Stimulated activated CD4-positive, alpha-beta T cell treated with anti-CD3 and anti-CD28 coated beads, Interleukin-1b, Interleukin-23, amount 100 ng/mL, for 24 hours (primary cell): ENCODE results near the gene DENND1C.

Source experiments
- DNase-seq, 4 experiments: peaks; one replicate each; pipeline ENCODE4 v3.0.0-alpha.2; 2020; ENCODE audit warnings: low read depth in 4 of 4, low spot score in 1 of 4

The DENND1C gene

DNA sequence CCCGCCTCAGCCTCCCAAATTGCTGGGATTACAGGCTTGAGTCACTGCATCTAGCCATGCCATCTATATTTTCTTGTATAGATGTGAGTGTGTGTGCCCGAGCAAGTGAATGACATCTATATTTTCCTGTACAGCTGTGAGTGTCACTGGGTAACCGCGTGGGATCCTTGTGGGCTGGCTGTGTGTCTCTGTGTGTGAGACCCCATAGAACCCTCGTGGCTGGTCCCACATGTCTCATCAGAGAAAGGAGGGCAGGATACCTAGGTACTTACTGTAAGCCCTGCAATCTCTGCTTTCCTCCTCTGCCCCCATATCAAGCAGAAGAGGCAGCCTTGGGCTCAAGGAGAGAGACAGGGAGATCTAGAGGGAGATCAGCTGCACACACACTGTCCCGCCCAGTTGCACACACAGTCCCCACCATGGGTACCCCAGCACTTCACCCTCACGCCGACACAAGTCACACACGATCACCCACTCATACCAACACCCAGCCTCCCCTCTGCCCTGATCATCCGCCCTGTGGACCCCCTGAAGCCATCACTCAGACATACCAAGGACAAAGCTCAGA, 655 bp downstream of the DENND1C start:
- DNase-seq = no peak

DNA sequence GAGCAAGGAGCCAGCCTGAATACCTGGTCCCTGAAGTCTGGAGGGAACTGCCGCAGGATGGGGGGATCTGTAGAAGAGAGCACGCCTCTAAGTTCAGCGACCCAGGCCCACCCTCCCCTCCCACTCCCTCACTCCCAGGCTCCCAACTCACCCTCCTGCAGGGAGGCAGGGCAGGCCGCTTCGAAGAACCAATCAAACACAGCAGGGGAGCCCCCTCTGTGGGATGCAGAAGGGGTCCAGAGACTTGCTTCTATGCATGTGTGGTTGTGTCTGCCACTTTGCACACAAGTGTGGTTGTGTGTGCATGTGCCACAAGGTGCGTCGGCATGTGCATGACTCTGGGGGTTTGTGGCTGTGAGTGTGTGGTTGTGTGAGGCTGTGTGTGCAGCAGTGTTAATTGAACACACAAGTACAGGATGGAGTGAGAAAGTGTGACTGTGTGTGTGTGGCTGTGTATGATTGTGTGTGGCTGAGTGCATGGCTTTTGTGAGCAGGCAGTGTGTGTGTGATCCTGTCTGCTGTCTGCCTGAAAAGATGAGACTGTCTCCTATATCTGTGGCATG, 1.7 kb downstream of the DENND1C start:
- DNase-seq = no peak

DNA sequence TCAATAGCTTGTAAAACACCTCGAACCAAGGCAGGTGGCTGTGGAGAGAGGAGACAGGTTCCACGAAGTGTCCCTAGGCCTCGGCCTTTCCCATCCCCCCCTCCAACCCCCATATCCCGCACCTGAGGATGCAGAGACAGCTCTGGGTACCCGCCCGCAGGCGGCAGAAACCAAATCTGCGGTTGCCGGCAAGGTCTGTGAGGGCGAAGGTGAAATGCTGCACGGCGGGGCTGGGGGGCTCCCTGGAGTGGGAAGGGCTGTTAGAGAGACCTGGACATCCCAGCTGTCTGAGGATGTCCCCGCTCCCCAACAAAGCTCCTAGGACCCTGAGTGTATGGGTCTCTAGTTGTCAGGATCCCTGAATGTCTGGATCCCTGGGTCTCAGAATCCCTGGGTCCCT, 2.8 kb downstream of the DENND1C start:
- DNase-seq = no peak

DNA sequence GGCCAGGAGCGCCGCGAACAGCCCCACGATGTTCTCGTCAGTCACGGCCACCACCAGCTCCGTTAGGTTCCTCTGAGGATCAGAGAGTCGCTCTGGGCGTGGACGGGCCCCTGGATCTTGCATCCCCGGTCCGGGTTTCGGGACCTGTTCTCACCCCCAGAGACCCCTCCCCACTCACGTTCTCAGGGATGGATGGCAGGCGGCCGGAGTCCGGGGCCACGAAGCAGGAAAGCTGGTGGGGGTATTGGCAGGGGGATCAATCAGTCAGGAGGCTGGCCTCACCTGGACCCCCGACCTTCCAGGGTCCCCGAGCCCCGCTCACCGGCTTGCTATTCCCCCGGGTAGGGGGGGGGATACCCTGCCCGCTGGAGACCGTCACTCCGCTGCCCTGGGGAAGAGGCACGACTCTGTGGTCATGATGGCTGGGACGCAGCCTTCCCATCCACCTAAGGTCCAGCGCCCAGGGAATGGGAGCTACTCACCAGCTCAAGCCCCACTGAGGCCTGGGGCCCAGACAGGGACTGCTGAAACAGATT, 4.6 kb downstream of the DENND1C start:
- DNase-seq = no peak

DNA sequence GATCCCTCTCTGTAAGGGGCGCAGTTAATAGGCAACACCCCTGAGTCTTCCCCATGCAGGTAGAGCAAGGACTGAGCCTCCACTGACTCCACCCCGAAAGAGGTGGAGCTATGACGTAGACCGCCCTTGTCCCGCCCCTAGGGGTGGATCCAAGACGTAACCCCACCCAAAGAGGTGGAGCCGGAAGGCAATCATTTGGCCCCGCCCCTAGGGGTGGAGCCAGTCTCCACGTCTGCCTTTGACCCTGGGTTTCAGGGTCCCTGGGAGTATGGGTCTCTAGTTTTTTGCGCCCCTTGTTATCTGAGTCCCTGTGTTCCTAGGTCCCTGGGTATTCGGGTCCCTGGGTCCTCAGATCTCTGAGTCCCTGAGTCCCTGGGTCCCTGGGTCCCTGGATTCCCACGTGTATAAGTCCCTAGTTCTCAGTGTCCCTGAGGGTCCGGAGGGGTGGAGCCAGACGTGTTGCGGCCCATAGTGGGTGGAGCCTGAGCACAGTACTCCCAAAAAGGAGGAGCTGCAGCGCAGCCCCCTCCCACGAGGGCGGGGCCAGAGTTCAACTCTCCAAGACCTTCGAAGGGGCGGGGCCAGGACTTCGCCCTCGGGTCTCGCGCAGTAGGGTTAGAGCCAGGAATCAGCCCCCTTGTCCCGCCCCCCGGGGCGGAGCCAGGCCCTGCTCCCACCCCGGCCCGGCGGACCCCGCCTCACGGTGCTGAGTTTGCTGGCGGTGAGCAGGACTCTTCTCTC, 5.3 kb downstream of the DENND1C start:
- DNase-seq = peak; percentile 37 to 53 (median 44)

DNA sequence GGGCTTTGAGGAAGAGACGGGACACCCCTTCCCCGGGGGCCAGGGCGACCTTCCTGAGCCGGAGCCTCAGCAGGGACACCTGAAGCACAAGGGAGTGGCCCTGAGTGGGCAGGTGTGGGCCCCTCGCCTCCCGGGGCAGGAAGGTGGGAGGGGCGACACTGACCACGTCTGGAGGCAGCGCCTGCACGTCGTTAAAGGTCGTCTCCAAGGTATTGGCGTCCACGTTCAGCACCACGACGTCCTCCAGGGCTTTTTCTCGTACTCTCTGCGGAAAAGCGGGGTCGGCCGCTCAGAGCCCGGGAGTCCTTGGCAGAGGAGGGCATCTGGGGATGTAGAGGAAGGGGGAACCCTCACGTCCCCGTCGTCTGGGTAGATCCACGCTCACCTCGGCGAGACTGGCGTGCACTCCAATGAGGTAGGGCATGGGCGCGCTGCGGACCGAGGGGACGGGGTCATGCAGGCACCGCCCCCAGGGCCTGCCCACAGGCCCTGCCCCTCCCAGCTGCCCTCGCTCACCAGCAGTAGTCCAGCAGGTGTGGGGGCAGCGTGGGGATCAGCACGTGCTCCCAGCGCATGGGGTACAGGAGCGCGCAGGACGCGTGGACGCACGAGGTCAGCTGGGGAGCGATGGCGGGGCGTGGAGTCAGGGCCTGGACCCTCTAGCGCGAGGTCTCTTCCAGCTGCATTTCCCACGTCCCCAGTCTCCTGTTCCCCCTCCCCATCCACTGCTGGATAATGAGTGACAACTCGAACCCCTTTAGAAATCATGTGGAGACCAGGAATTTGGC, 6.1 kb downstream of the DENND1C start:
- DNase-seq = no peak

DNA sequence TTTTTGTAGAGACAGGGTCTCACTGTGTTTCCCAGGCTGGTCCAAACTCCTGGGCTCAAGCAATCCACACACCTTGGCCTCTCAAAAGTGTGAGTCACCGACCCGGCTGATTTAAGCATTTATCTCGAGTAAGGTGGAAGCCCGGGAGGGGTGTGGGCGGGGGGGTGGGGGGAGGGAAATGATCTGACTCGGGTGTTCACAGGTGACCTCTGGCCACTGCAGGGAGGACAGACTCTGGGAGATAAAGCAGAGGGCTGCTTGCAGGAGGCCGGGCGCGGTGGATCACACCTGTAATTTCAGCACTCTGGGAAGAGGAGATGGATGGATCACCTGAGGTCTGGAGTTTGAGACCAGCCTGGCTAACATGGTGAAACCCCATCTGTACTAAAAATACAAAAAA, 7.9 kb downstream of the DENND1C start:
- DNase-seq = no peak

DNA sequence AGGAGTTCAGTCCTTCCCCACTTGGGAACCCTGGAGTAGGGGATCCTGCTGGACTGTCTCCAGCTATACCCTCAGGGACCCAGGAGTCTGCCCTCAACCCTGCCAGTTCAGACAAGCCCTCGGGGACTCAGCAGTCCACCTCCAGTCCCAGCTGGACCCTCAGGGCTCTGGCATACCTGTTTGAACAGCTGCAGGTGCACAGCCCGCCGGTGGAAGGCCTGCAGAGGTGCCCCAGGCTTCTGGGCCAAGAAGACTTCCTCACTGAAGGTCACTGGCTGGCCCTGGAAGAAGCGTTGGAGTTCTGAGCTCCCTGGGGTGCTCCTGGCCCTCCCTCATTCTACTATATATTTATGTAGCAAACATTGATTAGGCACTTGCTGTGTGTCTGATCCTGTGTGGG, 8.9 kb downstream of the DENND1C start:
- no peak for DNase-seq

DNA sequence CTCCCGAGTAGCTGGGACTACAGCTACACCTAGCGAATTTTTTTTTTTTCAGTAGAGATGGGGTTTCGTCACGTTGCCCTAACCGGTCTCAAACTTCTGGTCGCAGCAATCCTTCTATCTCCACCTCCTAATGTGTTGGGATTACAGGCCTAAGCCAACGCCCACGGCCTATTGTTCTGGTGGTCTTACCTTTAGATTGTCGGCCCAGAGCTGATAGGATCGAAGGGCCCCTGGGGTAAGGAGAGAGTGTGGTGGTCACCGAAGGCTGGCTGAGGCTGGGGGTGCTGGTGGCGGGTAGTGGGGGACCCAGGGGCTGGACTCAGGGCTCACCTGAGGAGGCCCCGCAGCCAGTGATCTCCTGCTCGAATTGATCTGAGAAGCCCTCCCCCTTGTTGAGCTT, 10.5 kb downstream of the DENND1C start:
- no peak for DNase-seq

DNA sequence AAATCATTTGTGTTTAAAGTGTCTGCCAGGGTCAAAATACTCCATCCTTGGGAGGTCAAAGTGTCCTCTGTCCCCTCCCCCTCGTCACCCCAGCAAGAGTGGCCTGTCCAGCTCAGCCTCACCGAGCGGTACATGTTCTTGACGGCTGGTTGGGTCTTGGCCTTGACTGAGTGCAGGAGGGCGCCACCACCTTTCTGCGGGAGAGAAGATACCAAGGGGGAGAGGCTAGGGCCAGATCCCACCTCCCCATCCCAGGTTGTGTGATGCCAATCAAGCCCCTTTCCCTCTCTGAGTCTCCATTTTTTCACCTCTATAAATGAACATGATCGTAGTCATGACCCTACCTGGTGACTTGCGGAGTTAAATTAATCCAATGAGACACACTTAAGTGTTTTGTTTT, 11.4 kb downstream of the DENND1C start:
- no peak for DNase-seq

DNA sequence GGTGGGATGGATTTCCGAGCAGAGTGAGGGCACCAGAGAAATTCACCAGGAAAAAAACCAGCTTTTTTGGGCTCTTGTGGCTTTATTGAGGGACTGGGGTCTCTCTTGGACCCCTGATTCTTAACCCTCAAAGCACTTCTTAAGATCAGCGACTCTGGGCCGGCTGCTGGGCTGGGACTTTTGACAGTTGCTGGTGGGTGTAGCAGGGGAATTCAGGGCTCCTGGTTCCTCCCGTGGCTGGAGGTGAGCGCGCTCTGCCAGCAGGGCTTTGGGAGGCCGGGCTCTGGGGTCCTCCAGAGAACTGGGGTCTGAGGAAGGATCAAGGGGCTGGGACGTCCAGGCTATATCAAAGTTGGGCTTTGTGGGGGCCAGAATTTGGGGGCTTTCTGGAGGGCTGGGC, 14.2 kb downstream of the DENND1C start:
- DNase-seq = no peak

DNA sequence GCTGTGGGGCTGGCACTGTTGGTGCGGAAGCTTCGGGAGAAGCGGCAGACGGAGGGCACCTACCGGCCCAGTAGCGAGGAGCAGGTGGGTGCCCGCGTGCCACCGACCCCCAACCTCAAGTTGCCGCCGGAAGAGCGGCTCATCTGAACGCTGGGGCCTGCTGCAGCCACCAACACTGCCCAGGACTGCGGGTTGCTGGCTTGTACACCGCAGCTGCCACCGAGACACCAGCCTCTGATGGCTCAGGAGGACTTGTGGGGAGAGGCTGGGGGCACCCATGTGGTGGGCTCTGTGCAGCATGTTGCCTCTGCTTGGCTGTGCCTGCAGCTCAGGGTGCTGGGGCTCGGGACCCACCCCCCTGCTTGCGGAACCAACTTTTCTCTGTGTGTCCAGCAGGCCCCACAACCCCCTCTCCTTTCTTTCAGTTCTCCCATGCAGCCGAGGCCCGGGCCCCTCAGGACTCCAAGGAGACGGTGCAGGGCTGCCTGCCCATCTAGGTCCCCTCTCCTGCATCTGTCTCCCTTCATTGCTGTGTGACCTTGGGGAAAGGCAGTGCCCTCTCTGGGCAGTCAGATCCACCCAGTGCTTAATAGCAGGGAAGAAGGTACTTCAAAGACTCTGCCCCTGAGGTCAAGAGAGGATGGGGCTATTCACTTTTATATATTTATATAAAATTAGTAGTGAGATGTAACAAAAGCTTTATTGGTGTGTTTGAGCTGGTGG, 14.9 kb downstream of the DENND1C start:
- no peak for DNase-seq

DNA sequence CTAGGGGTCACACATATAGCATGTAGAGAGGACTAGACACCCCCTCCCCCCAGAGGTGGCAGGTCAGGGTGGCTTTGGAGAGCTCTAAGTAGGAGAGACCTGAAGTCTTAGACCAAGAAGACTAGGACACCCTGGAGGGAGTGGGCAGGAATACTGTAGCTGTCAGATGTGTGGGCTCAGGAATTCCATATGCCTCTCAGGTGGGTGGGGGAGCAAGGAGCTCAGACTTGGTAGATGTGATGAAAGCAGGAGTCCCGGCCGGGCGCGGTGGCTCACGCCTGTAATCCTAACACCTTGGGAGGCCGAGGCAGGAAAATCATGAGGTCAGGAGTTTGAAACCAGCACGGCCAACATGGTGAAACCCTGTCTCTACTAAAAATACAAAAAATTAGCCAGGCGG, 15.9 kb downstream of the DENND1C start:
- DNase-seq = no peak

DNA sequence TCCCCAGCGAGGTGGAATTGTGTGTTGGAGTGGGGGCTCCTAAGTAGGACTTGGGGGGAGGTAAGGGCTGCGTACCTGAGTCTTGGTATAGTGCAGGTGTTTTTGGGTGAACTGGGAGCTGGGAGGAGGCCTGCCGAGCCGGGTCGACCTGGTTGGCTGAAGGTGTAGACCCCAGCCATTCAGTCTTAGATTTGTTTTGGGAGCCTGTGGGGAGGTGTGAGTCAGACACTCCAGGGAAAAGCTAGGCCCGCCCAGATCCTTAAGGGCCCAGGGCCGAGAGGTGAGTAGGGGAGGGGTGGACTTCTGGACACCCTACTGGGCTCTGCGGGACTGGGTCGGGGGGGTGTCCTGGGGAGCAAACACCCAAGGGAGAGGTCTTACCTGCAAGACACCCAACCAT, 16.6 kb downstream of the DENND1C start:
- no peak for DNase-seq

DNA sequence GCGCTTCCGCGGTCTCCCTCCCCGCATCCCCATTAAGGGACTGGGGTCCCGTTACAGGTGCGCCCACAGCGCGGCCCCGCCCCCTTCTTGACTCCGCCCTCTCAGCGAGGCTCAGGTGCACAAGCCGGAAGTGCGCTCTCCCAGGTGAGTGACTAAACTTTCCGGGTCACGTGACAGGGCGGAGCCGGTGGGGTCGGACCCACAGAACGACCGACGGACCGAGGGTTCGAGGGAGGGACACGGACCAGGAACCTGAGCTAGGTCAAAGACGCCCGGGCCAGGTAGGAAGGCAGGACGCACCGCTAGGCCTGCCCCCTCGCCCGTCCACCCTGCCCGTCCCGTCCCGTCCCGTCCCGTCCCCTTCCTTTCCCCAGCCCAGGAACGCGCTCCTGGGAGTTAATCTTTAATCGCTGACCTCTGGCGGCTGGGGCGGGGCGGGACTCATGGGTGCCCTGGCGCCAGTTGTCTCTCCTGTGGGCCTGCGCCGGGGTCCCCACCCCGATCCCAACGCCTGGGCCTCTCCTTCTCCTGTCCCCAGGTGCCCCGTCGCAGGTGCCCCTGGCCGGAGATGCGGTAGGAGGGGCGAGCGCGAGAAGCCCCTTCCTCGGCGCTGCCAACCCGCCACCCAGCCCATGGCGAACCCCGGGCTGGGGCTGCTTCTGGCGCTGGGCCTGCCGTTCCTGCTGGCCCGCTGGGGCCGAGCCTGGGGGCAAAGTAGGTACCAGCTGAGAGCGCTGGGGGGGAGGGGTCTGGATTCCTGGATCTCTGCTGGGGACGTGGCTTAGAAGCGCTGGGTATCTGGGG, 17.3 kb downstream of the DENND1C start, which contains the start of gene CRB3:
Gene CRB3 (plus strand): TSS at position 202 of the 804 bp plus-strand sequence. CDS start 431 bp downstream, at position 633.
- DNase-seq = no peak

DNA sequence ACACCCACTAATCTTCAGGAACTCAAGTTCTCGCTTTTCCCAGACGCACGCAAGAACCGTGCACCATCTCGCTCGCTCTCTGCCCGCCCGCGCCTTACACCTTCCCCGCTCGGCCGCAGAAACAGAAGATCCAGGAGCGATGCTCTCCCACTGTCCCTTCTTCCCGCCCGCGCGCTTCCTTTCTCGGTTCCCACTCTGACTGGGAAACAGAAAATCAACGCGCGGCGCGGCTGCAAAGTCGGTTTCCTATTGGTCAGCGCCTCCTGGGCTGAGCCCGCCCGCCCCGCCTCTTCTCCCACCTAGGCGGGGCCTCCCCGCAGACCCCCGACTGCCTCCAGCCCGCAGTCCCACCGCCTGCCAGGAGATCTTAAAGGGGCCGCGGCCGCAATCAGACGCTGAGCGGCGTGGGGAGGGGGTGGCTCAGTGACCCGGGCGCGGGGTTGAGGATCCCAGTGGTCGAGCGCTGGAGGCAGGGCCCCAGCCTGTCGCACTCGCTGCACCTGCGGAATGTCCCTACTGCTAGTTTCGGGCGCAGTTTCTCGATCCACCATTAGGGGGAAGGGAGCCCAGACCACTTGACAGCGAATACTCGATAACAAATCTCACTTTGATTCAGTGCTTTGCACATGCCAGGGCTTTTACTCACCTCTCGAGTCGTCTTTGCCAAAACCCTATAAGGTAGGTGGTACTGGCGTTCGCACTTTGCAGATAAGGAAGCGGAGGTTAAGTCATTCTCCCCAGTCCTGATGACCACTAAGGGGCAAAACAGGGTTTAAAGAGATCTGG, 21.3 kb downstream of the DENND1C start:
- DNase-seq = peak; percentile 93 to 97 (median 95)

DNA sequence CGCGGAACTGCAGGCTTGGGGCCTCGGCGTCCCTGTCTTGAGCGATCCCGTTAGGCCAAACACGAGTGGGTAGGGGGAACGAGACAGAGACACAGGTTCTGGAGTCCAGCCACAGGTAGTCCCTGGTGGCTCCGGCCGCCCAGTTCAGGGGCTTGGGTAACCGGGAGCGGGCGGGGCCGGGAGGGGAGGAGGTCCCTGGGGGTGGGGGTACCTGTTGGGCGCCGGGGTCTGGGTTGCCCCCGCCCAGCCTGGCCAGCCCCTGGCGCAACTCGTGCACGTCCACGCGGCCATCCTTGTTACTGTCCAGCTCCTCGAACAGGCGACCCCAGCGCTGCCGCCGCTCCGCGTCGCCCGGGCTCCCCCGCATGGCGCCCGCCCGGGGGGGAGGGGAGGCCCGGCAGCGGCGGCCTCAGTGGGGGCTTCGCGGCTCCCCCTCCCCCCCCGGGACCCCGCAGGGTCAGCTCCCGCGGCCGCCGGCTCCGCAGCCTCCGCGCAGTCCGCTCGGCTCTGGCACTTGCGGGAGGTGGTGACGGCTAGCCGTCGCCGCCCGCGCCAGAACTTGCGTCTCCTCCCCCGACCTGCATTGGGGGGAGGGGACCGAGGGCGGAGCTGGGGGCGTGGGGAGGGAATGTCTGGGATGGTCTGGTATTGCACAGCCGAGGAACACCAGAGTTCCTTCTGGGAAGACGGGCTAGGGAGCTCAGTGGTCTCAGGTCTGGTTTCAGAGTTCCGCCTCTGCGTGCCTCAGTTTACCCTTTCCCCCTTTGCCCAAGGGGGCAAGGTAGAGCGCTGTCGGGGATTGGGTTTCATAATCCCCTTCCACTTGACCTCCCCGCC, 22.1 kb downstream of the DENND1C start, which contains the start of gene SLC25A23:
Gene SLC25A23 (minus strand): TSS at position 531 of the 837 bp plus-strand sequence. CDS start 164 bp downstream, at position 367.
- DNase-seq = peak in 3 of 4 experiments; percentile 44 to 57 (median 49)

DNA sequence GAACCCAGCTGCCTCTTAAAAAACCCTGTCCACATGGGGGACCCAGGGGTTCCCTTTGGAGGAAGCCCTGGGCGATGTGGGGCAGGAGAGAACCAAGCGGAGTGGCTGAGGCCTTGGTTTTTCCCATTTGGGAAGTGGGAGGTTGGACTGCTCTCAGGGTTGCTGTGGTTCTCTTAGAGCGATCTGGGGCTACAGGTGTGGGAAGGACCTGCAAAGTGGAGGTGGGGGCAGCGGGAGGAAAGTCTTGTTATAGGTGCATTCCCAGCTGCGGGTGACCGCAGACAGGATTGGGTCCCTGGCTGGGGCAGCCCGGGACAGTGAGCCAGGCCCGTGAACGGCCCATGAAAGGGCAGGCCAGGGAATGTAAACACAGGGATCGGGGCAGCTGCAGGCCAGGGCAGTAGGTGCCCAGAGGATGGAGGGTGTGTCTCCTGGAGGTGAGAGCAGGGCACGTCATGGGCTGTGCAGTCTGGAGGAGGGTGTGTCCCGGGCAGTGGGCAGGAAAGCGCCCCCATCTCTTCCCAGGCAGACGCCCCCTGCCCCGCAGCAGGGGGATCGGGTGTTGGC, 22.8 kb downstream of the DENND1C start:
- DNase-seq = no peak
